H4 (cell line): ENCODE data around the gene NCOR2. TPM values are rescaled to one million over a fixed set of nuclear protein-coding genes. Genes with fewer than 3 reads are reported as not detected.
"Not testable (repeated sequence)": the region's sequence is repeated elsewhere in the genome, so short reads cannot be mapped to it uniquely, and the experiment has no call there.

Source experiments
- DNase-seq: peaks from one replicate; pipeline ENCODE4 v3.0.0-alpha.2; 2015; ENCODE audit warnings: low spot score
- total RNA-seq: library from RNA; depleted of rRNA; stranded (reverse); fragments of >200 nt; shearing (Covaris generic); gene quantifications from 2 replicates; pipeline ENCODE4 v1.2.3, GENCODE V29; 2014

The NCOR2 gene
- total RNA-seq, 1 experiment from 2014 or later = 17.9 TPM

DNA sequence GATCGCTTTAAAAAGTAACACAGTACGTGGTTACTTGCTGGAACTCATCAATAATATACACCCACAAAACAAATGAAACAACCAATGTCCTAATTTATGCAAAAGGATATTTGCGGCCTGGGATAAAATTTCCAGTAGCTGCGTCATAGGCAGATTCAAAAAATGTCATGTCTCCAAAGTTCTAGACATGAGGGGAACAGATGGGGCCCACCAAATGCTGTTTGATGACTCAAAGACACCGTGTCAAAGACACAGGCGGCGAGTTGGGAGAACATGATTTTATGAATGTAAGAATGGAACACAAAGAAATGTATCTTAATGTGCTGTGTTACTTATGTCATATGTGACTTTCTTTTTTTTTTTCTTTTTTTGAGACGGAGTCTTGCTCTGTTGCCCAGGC, 34.3 kb upstream of the NCOR2 start:
- DNase-seq = no peak

DNA sequence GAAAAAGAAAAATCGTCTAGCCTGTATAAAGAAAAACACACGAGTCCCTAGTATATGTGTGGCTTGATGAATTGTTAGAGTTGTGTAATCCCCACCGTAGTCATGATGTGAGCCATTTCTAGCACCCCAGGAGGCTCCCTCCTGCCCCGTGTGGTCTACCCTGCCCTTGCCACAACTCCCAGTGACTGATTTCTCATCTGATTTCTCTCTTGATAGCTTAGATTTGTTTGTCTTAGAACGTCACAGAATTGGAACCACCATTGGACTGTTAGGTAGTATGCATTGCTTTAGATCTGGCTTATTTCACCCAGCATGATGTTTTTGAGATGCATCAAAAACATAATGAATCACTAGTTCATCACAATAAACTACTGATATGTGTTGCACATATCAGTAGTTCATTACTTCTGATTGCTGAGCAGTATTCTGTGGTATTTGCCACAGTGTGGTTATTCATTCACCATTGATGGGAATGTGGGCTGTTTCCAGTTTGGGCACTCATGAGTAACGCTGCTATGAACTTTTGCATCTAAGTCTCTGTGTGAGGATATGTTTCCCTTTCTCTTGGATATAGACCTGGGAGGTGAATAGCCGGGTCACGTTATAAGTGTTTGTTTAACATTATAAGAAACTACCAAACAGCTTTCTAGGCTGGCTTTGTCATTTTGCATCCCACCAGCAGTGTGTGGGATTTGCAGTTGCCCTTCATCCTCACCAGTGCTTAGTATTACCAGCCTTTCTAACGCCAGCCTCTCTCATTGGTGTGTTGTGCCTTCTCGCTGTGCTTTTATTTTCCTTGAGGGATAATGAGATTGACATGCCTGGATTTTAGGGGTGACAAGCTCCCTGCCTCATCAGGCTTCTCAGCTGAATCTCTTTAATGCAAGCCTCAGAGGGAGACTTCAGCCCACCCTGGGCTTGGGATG, 31.9 kb upstream of the NCOR2 start:
- no peak for DNase-seq

DNA sequence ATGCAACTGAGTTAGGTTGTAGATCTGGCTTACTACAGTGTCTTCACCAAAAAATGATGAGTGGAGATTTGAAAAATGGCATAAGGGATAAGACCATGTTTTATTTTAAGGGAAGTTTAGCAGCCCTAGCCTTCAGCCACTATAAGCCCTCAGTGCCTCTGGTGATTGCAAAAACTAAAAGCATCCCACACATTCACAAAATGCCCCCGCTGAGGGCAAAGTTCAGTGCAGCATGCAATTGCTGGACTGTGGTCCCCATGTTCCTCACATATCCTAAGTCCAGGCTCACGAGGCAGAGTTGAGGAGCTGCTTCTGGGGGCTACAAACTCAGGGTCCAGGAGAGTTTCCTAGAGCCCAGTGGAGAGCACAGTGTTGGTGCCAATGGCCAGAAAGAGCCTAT, 29.6 kb upstream of the NCOR2 start:
- no peak for DNase-seq

DNA sequence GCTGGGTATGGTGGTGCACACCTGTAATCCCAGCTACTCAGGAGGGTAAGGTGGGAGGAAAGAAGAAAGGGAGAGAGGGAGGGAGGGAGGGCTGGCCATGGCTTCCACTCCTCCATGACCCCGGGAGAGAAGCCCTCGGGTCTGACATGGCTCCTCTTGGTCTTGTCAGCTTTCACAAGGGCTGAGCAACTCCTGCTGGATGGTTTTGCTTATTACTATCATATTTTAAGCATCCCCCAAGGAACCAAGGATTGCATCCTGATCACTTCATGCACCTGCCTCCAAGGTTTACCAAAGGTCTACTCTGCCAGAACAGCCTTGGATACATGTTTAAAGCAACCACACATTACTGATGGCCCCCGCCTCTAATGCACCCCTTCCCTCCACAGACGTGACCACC, 28.0 kb upstream of the NCOR2 start:
- DNase-seq = no peak

DNA sequence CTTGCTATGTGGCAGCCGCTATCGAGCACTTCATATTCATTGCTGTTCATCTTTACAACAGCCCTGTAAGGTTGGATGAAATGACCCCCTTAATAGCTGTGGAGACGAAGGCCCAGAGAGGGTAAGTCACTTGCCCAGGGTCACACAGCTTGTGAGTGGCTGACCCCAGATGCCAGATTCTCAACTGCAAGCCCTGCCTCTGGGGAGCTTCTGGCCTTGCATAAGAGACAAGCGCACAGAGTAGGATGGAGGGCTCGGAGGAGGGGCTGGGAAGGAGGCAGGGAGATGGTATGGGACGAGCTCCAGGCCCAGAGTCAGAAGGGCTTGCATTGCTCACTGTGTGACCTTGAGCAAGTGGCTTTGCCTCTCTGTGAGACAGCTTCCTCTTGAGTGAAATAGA, 27.4 kb upstream of the NCOR2 start:
- no peak for DNase-seq

- DNase-seq = no peak
Observed at GRCh38 chr12:124593851-124594401, 26.5 kb upstream of the NCOR2 start.

- no peak for DNase-seq
Observed at GRCh38 chr12:124593176-124593575, 25.8 kb upstream of the NCOR2 start.

DNA sequence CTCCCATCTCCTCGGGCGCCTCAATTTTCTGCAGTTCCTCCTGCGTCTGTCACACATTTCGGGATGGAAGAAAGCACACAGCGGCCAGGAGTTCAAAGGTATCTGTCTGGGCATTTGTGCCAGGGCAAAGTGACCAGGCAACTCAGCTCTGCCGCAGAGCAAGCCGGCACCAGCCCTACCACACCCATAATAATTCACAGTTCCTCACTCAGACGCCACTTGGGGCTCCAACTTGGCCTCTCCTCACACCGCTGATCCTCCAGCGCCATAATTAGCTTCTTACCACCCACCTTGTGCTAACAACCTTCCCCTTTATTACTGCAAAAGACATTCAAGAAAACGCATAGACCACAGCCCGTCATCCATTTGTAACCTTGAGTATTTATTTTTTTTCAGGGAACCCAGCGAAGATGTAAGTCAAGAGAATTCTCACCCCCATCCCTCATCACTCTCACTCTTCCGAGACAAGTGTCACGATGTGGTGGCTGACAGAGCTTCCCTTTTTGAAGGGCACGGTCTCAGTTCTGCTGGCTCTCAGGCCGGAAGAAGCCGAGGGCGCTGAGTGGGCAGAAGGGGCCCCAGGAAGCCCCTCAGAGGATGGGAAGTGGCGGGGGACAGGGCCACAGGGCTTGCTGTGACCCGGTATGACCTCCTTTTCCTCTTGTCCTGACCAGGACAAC, 25.2 kb upstream of the NCOR2 start:
- DNase-seq = no peak

DNA sequence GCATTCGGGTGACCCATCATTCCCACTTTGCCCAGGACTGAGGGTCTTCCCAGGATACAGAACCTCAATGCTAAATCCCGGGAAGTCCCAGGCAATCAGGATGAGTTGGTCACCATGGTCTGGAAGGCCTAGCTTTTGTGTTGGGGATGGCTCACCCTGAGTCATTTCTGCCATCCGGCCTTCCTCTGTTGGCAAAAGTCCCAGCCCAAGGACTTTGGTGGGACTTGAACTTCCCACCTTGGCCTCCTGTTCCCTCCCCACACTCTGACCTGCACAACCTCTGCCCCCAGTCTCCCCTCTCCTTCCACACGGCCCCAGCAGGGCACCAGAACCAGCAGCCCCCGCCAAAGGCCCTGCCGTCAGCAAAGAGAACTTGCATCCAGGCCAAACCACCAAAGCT, 24.6 kb upstream of the NCOR2 start:
- no peak for DNase-seq

DNA sequence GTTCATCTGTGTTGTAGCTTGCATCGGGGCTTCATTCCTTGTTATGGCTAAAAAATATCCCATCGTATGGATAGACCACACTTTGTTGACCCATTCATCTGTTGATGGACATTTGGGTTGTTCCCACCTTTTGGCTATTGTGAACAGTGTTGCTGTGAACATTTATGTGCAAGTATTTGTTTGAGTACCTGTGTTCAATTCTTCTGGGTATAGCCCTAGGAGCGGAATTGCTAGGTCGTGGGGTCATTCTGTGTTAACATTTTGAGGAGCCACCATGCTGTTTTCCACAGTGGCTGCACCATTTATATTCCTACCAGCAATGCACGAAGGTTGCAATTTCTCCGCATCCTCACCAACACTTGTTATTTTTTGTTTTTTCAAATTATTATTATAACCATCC, 23.0 kb upstream of the NCOR2 start:
- no peak for DNase-seq

DNA sequence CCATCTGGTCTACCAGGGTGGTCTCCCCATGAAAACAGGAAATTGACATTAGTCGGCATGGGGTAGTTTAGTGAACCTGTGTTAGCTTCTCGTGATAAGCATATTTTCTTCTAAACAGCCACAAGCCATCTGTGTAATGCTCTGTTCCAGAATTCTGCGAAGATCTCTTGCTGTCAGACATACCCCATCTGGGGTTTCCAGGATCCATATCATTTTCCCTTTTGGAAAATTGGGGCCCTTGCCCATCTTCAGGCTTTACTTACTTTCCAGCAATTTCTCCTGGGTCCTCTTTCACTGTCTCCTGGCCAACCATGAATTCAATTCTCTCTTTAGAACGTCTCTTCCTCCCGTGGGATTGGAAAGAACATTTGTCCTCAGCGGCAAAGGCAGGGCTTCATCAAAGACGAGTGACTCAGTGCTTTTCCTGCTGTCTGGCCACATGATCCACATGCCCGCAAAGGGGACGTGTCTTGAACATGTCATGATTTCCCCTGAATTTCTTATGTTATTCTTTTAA, 21.4 kb upstream of the NCOR2 start:
- no peak for DNase-seq

DNA sequence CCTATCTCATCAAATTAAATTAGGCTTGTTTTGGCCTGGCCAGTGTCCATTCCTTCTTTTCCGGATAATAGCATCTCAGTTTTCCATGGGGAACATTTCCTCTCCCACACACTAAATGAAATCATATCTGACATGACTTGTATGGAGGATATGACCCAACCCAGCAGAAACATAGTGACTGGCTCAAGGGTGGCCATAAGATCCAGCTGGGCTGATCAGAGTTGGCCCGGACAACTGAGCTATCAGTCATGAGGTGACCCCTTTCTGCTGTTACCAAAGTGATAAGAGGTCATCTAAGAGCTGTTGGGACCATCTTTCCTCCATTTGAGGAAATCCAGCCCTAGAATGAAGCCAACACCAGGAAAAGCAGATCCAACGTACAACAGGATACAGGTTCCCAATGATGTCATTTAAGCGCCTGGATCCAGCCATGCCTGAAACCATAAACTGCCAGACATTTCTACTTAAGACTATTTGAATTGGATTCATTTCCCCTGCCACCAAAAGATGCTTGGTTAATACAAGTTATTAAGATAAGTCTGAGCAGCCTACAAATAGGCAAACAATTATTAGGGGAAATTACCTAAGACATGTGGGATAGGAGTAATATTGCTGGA, 20.7 kb upstream of the NCOR2 start:
- no peak for DNase-seq

- no peak for DNase-seq
Observed at GRCh38 chr12:124586756-124587155, 19.3 kb upstream of the NCOR2 start.

DNA sequence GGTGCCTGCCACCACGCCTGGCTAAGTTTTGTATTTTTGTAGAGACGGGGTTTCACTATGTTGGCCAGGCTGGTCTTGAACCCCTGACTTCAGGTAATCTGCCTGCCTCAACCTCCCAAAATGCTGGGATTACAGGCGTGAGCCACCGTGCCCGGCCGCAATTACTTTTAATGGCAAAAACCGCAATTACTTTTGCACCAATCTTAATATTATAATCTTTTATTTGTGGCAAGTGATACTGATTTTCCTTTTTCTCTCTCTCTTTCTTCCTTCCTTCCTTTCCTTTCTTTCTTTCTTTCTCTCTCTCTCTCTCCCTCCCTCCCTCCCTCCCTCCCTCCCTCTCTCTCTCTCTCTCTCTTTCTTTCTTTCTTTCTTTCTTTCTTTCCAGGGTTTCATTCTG, 17.1 kb upstream of the NCOR2 start:
- DNase-seq = not testable (repeated sequence)

DNA sequence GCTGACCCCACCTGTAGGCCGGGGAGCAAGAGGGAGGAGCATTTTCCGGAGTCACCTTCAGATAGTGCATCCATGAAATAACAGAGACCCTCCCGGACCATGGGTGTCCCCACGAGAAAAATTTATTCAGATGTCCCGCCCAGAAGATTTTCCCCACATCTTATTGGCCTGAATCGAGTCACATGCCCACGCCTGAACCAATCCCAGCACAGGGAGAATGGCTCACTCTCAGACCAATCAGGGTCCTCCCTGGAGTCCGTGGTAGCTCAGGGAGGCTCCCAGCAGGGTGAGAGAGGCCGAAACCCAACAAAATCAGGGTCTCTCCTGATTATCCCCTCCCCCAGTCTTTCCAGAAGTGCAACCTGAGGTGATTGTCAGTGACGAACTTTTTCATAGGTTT, 16.4 kb upstream of the NCOR2 start:
- no peak for DNase-seq

- no peak for DNase-seq
Observed at GRCh38 chr12:124582108-124582424, 14.7 kb upstream of the NCOR2 start.

- no peak for DNase-seq
Observed at GRCh38 chr12:124581307-124582107, 14.1 kb upstream of the NCOR2 start.

- DNase-seq = no peak
Observed at GRCh38 chr12:124579921-124580517, 12.6 kb upstream of the NCOR2 start.

DNA sequence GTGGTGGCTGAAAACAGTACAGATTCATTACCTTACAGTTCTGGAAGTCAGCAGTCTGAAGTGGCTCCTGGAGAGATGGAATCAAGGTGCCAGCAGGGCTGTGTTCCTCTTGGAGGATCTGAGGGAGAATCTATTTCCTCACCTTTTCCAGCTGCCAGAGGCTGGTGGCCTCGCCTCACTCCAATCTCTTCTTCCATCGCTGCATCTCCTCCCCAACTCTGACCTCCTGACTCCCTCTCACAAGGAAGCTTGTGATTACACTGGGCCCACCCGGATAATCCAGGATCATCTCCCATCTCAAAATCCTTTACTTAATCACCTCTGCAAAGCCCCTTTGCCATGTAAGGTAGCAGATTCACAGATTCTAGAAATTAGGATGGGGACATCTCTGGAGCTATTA, 11.4 kb upstream of the NCOR2 start:
- no peak for DNase-seq

- no peak for DNase-seq
Observed at GRCh38 chr12:124578445-124578844, 11.0 kb upstream of the NCOR2 start.

DNA sequence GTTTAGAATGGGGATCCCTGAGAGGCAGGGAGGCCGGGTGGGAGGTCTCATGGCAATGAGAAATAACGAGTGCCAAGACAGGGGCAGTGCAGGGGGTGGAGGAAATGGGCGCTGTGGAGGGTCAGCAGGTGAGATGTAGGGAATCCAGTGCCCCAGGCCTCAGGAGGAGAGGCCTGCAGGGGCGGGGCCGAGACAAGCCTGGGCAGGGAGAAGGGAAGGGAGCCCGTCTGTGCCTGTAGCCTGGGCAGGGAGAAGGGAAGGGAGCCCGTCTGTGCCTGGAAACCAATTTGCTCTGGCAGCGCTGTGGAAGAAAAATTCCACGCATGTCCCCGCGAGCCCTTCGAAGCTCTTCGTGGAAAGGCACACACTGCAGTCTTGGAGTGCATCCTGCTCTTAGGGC, 10.6 kb upstream of the NCOR2 start:
- DNase-seq = no peak
